ENCODE measurements around the gene PURA. TPM values are rescaled to one million over a fixed set of nuclear protein-coding genes. Genes with fewer than 3 reads are reported as not detected.
A peak's percentile ranks its signal among the peaks of the same experiment; 100 is the strongest.

PURA gene
- total and polyA plus RNA-seq, 2 donors (not counting 3 experiments of a cell fraction or from before 2014, with no cell fraction given), result 1.3 to 8.2 TPM

- no peak overlapping the region for H3K4me3 ChIP-seq (replicated peaks in 1 of 3; ENCODE audit: insufficient read depth in 1 of 3, low read depth in 1 of 3, low read length in 3 of 3)
- intact Hi-C loops (cut with micrococcal nuclease), result no loop called here
- H3K9me3 ChIP-seq (replicated peaks; ENCODE audit: control insufficient read depth, insufficient read depth, low read length), result no peaks in the 10 kb centered on the region
- H4K20me1 ChIP-seq (replicated peaks; ENCODE audit: control insufficient read depth, extremely low read depth, insufficient read depth, low read length), result peaks cover 3% of the 10 kb centered on the region
- peaks cover 17% of the 10 kb centered on the region for H3K79me2 ChIP-seq (ENCODE audit: control insufficient read depth, insufficient read depth, low read length)
- no peak overlapping the region for H3K4me2 ChIP-seq (ENCODE audit: insufficient read depth, low read length)
- peaks cover 26% of the 10 kb centered on the region for H3K4me1 ChIP-seq (ENCODE audit: control insufficient read depth, extremely low read depth, insufficient read depth, low read length)
- no peak overlapping the region for H2AFZ ChIP-seq (ENCODE audit: low read depth, low read length)
- H3K27ac ChIP-seq (ENCODE audit: insufficient read depth, low read depth, low read length), result no peak overlapping the region
- no peak overlapping the region for H3K9ac ChIP-seq (replicated peaks; ENCODE audit: extremely low read depth, insufficient read depth, low read length)
- dilution Hi-C loops (cut with MboI; ENCODE audit: extremely low pct_ligation_motif_present, low sequenced_read_pairs), result no loop called here
- no peak for FAIRE-seq
- no peaks in the 10 kb centered on the region for H3K36me3 ChIP-seq (ENCODE audit: control insufficient read depth in 2 of 2, extremely low read depth in 1 of 2, insufficient read depth in 2 of 2, low read length in 2 of 2)
- no TSS peak for BruUV-seq (replicated peaks)
- CTCF ChIA-PET, result interaction anchor here (1.0 to 7.6 kb wide), 6 partner anchors 30 to 337 kb away, joined by 3 to 92 read pairs (median 3); no protein-coding TSS in a partner anchor
- TF ChIP-seq MYC (IDR thresholded peaks at IDR 0.05; ENCODE audit: low read depth, low read length), result no peak
- no peak for TF ChIP-seq CTCF (IDR thresholded peaks at IDR 0.05; ENCODE audit: extremely low read depth in 1 of 2, insufficient read depth in 1 of 2, low read depth in 1 of 2, low read length in 2 of 2)
- POLR2A ChIA-PET, result no interaction called here
- H3K27me3 ChIP-seq (ENCODE audit: control insufficient read depth in 2 of 2, insufficient read depth in 2 of 2, low read length in 2 of 2), result peaks cover 15 to 34% of the 10 kb centered on the region in 2 experiments
- no peak for DNase-seq (ENCODE audit: low read depth, low spot score)
- no peaks in the 10 kb centered on the region for H3K9me1 ChIP-seq (replicated peaks; ENCODE audit: control insufficient read depth, extremely low read depth, insufficient read depth, low read length)
Observed at GRCh38 chr5:140111859-140112551, 1.9 kb upstream of the PURA start.

GRCh38 chr5:140112685-140113179, 1.2 kb upstream of the PURA start:
- Histone ChIP-seq H4K20me1 (replicated peaks; ENCODE audit: control insufficient read depth, extremely low read depth, insufficient read depth, low read length) (peaks cover 3% of the 10 kb centered on the region), H3K27ac (ENCODE audit: insufficient read depth, low read depth, low read length) (no peak overlapping the region), H3K4me2 (ENCODE audit: insufficient read depth, low read length) (peak overlapping the region; percentile 53), H3K4me3 (replicated peaks in 1 of 3; ENCODE audit: insufficient read depth in 1 of 3, low read depth in 1 of 3, low read length in 3 of 3) (peak overlapping the region in 1 of 3 experiments; percentile 63), H3K79me2 (ENCODE audit: control insufficient read depth, insufficient read depth, low read length) (peaks cover 17% of the 10 kb centered on the region), H3K9ac (replicated peaks; ENCODE audit: extremely low read depth, insufficient read depth, low read length) (no peak overlapping the region), H3K27me3 (ENCODE audit: control insufficient read depth in 2 of 2, insufficient read depth in 2 of 2, low read length in 2 of 2) (peaks cover 15 to 34% of the 10 kb centered on the region in 2 experiments), H3K4me1 (ENCODE audit: control insufficient read depth, extremely low read depth, insufficient read depth, low read length) (peaks cover 24% of the 10 kb centered on the region), H3K9me1 (replicated peaks; ENCODE audit: control insufficient read depth, extremely low read depth, insufficient read depth, low read length) (no peaks in the 10 kb centered on the region), H3K36me3 (ENCODE audit: control insufficient read depth in 2 of 2, extremely low read depth in 1 of 2, insufficient read depth in 2 of 2, low read length in 2 of 2) (no peaks in the 10 kb centered on the region), H3K9me3 (replicated peaks; ENCODE audit: control insufficient read depth, insufficient read depth, low read length) (no peaks in the 10 kb centered on the region), H2AFZ (ENCODE audit: low read depth, low read length) (no peak overlapping the region)
- dilution Hi-C loops (cut with MboI; ENCODE audit: extremely low pct_ligation_motif_present, low sequenced_read_pairs), result no loop called here
- TF ChIP-seq GATA2 (IDR thresholded peaks at IDR 0.05; ENCODE audit: insufficient read depth, insufficient read length, low read depth, low read length) (no peak), EZH2 (IDR thresholded peaks at IDR 0.05; ENCODE audit: borderline replicate concordance, low read depth, low read length, severe bottlenecking) (peak; percentile 61)
- CTCF ChIA-PET, result interaction anchor here (1.0 to 7.6 kb wide), 6 partner anchors 29 to 338 kb away, joined by 3 to 92 read pairs (median 3); no protein-coding TSS in a partner anchor
- BruUV-seq (replicated peaks), result no TSS peak
- intact Hi-C loops (cut with micrococcal nuclease), result no loop called here
- POLR2A ChIA-PET, result no interaction called here
- FAIRE-seq (no peak), DNase-seq (ENCODE audit: low read depth, low spot score) (no peak)
